A673 (cell line): Measurements from ENCODE around the gene FASTK.

Experiments used
- EZH2 ChIP-seq: fragments of 200-600 bp; sonication (generic); IDR thresholded peaks from 2 replicates; pipeline ENCODE4 v1.6.1; 2017; ENCODE audit warnings: borderline replicate concordance, low read depth, mild to moderate bottlenecking, mixed read lengths, antibody characterized with exemption, low read length; ENCODE audit not compliant: poor library complexity, severe bottlenecking
- TF ChIP-seq, protein P1 (sequence below): fragments of 300-800, 200-600 bp; sonication (generic); conservative IDR thresholded peaks from 2 replicates; pipeline ENCODE4 v1.5.1; 2017; ENCODE audit warnings: low read depth, mild to moderate bottlenecking, antibody characterized with exemption, low read length, moderate library complexity, mixed read lengths

DNA sequence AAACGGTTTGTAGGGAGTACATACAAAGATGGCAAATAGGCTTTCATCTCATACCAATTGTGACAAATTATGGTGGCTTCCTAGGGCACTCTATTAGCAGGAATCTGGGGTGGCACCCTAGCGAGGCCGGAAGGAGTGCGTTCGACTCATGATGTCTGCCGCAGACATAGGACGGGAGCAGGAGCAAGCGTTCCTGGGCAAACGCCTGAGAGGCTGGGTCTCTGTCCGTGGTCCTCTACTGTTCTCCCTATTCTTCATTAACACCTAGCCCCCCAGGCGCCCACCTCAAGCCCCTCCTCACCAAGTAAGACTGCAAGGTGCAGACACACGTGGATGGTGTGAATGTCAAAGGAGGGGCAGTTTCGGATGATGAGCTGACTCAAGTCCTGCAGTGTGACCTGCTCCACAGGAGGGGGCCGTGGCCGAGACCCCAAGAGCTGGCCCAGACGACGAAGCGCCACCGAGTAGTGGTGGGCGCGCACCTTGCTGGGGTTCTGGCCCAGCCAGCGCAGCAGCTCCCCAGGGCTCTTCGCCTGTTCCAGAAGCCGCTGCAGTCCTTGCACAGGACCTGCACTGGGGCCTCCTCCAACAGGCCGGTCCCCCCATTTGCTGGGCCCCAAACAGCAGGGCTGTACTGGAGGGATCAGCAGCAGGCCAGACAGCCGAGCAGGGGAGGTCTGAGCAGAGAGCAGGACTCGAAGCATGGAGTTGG lies 1.3 kb downstream of the FASTK start:
- TF ChIP-seq, protein P1, sequence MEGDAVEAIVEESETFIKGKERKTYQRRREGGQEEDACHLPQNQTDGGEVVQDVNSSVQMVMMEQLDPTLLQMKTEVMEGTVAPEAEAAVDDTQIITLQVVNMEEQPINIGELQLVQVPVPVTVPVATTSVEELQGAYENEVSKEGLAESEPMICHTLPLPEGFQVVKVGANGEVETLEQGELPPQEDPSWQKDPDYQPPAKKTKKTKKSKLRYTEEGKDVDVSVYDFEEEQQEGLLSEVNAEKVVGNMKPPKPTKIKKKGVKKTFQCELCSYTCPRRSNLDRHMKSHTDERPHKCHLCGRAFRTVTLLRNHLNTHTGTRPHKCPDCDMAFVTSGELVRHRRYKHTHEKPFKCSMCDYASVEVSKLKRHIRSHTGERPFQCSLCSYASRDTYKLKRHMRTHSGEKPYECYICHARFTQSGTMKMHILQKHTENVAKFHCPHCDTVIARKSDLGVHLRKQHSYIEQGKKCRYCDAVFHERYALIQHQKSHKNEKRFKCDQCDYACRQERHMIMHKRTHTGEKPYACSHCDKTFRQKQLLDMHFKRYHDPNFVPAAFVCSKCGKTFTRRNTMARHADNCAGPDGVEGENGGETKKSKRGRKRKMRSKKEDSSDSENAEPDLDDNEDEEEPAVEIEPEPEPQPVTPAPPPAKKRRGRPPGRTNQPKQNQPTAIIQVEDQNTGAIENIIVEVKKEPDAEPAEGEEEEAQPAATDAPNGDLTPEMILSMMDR: no peak
- no peak for TF ChIP-seq EZH2
